Measurements from ENCODE around the gene NMBR. TPM values are rescaled to one million over a fixed set of nuclear protein-coding genes. Genes with fewer than 3 reads are reported as not detected.
A peak's percentile ranks its signal among the peaks of the same experiment; 100 is the strongest.

Gene NMBR
- total RNA-seq, 1 experiment from 2014 or later, result not detected

GRCh38 chr6:142087950-142088857, 58.7 kb downstream of the NMBR start:
- no peak for DNase-seq (ENCODE audit: low spot score)
- no peaks in the 10 kb centered on the region for H3K9me3 ChIP-seq (ENCODE audit: low read depth, low read length, poor library complexity, severe bottlenecking)
- intact Hi-C loops (cut with micrococcal nuclease; ENCODE audit: unreplicated experiment), result no loop called here
- no peak overlapping the region for H3K27ac ChIP-seq (ENCODE audit: low read depth, low read length, poor library complexity, severe bottlenecking)
- H3K4me1 ChIP-seq (ENCODE audit: insufficient read depth, low read length, poor library complexity, severe bottlenecking), result no peaks in the 10 kb centered on the region
- BruUV-seq (replicated peaks), result no TSS peak
- H3K27me3 ChIP-seq (replicated peaks; ENCODE audit: insufficient read depth, low read depth, low read length, poor library complexity), result no peaks in the 10 kb centered on the region
- TF ChIP-seq CTCF (conservative IDR thresholded peaks at IDR 0.05; ENCODE audit: low read depth, low read length) (no peak), EZH2 (IDR thresholded peaks at IDR 0.05; ENCODE audit: borderline replicate concordance, low read depth, low read length, poor library complexity, severe bottlenecking) (no peak)
- H3K36me3 ChIP-seq (ENCODE audit: insufficient read depth, low read length, poor library complexity, severe bottlenecking), result no peaks in the 10 kb centered on the region
- CTCF ChIA-PET, result no interaction called here
- POLR2A ChIA-PET (ENCODE audit: low non-redundant PET), result no interaction called here
- H3K4me3 ChIP-seq (ENCODE audit: low read depth, low read length, poor library complexity, severe bottlenecking), result peak overlapping the region; percentile 37

GRCh38 chr6:142079130-142079529, 67.8 kb downstream of the NMBR start:
- no peaks in the 10 kb centered on the region for H3K9me3 ChIP-seq (ENCODE audit: low read depth, low read length, poor library complexity, severe bottlenecking)
- no peak overlapping the region for H3K27ac ChIP-seq (ENCODE audit: low read depth, low read length, poor library complexity, severe bottlenecking)
- H3K36me3 ChIP-seq (ENCODE audit: insufficient read depth, low read length, poor library complexity, severe bottlenecking), result no peaks in the 10 kb centered on the region
- DNase-seq (ENCODE audit: low spot score), result no peak
- POLR2A ChIA-PET (ENCODE audit: low non-redundant PET), result no interaction called here
- H3K27me3 ChIP-seq (replicated peaks; ENCODE audit: insufficient read depth, low read depth, low read length, poor library complexity), result no peaks in the 10 kb centered on the region
- no peak overlapping the region for H3K4me3 ChIP-seq (ENCODE audit: low read depth, low read length, poor library complexity, severe bottlenecking)
- no peaks in the 10 kb centered on the region for H3K4me1 ChIP-seq (ENCODE audit: insufficient read depth, low read length, poor library complexity, severe bottlenecking)
- BruUV-seq (replicated peaks), result no TSS peak
- intact Hi-C loops (cut with micrococcal nuclease; ENCODE audit: unreplicated experiment), result no loop called here
- CTCF ChIA-PET, result no interaction called here
- no peak for TF ChIP-seq EZH2 (IDR thresholded peaks at IDR 0.05; ENCODE audit: borderline replicate concordance, low read depth, low read length, poor library complexity, severe bottlenecking)
- TF ChIP-seq CTCF (conservative IDR thresholded peaks at IDR 0.05; ENCODE audit: low read depth, low read length), result no peak

- BruUV-seq (replicated peaks), result no TSS peak
- Histone ChIP-seq H3K4me1 (ENCODE audit: insufficient read depth, low read length, poor library complexity, severe bottlenecking) (no peaks in the 10 kb centered on the region), H3K4me3 (ENCODE audit: low read depth, low read length, poor library complexity, severe bottlenecking) (no peak overlapping the region), H3K27ac (ENCODE audit: low read depth, low read length, poor library complexity, severe bottlenecking) (no peak overlapping the region), H3K9me3 (ENCODE audit: low read depth, low read length, poor library complexity, severe bottlenecking) (no peaks in the 10 kb centered on the region), H3K27me3 (replicated peaks; ENCODE audit: insufficient read depth, low read depth, low read length, poor library complexity) (no peaks in the 10 kb centered on the region), H3K36me3 (ENCODE audit: insufficient read depth, low read length, poor library complexity, severe bottlenecking) (no peaks in the 10 kb centered on the region)
- peak; percentile 45 for DNase-seq (ENCODE audit: low spot score)
- POLR2A ChIA-PET (ENCODE audit: low non-redundant PET), result no interaction called here
- CTCF ChIA-PET, result no interaction called here
- no peak for TF ChIP-seq CTCF (conservative IDR thresholded peaks at IDR 0.05; ENCODE audit: low read depth, low read length)
- no peak for TF ChIP-seq EZH2 (IDR thresholded peaks at IDR 0.05; ENCODE audit: borderline replicate concordance, low read depth, low read length, poor library complexity, severe bottlenecking)
- intact Hi-C loops (cut with micrococcal nuclease; ENCODE audit: unreplicated experiment), result no loop called here
Measured at GRCh38 chr6:142075516-142076101, 71.3 kb downstream of the NMBR start.
